ENCODE measurements around the gene LAMA1.

The LAMA1 gene

GRCh38 chr18:6927153-6927552 is 190.4 kb downstream of the LAMA1 start:
- no peak overlapping the region for H3K4me3 ChIP-seq (replicated peaks; ENCODE audit: low read depth, low read length)
- DNase-seq (ENCODE audit: extremely low read depth, low read depth): no peak
- TF ChIP-seq CTCF (IDR thresholded peaks at IDR 0.05; ENCODE audit: low read depth, low read length, missing control alignments): no peak

- H3K4me3 ChIP-seq (replicated peaks; ENCODE audit: low read depth, low read length): no peak overlapping the region
- TF ChIP-seq CTCF (IDR thresholded peaks at IDR 0.05; ENCODE audit: low read depth, low read length, missing control alignments): no peak
- no peak for DNase-seq (ENCODE audit: extremely low read depth, low read depth)
Observed at GRCh38 chr18:6923220-6923619, 194.4 kb downstream of the LAMA1 start.

- TF ChIP-seq CTCF (IDR thresholded peaks at IDR 0.05; ENCODE audit: low read depth, low read length, missing control alignments): no peak
- no peak for DNase-seq (ENCODE audit: extremely low read depth, low read depth)
- no peak overlapping the region for H3K4me3 ChIP-seq (replicated peaks; ENCODE audit: low read depth, low read length)
Observed at GRCh38 chr18:6921571-6921970, 196.0 kb downstream of the LAMA1 start.

- no peak overlapping the region for H3K4me3 ChIP-seq (replicated peaks; ENCODE audit: low read depth, low read length)
- DNase-seq (ENCODE audit: extremely low read depth, low read depth): peak; percentile 68
- peak; percentile 89 for TF ChIP-seq CTCF (IDR thresholded peaks at IDR 0.05; ENCODE audit: low read depth, low read length, missing control alignments)
Observed at GRCh38 chr18:6920099-6920955, 197.3 kb downstream of the LAMA1 start.

GRCh38 chr18:6917072-6917471 is 200.5 kb downstream of the LAMA1 start:
- no peak for DNase-seq (ENCODE audit: extremely low read depth, low read depth)
- H3K4me3 ChIP-seq (replicated peaks; ENCODE audit: low read depth, low read length): no peak overlapping the region

GRCh38 chr18:6901286-6901926 is 216.2 kb downstream of the LAMA1 start:
- DNase-seq (ENCODE audit: extremely low read depth, low read depth): no peak
- H3K4me3 ChIP-seq (replicated peaks; ENCODE audit: low read depth, low read length): no peak overlapping the region
- TF ChIP-seq CTCF (IDR thresholded peaks at IDR 0.05; ENCODE audit: low read depth, low read length, missing control alignments): no peak

More at GRCh38 chr18:6917072-6917471, 200.5 kb downstream of the LAMA1 start:
- TF ChIP-seq CTCF (IDR thresholded peaks at IDR 0.05; ENCODE audit: low read depth, low read length, missing control alignments): no peak
